GM21717 (cell line): ENCODE measurements around the gene GABRB1.

Experiments
- ATAC-seq: cut with Tn5 transposase; IDR thresholded peaks from one replicate; pipeline ENCODE4 v1.9.1; 2021; ENCODE audit warnings: mild to moderate bottlenecking, moderate library complexity; ENCODE audit not compliant: unreplicated experiment

GABRB1 gene

DNA sequence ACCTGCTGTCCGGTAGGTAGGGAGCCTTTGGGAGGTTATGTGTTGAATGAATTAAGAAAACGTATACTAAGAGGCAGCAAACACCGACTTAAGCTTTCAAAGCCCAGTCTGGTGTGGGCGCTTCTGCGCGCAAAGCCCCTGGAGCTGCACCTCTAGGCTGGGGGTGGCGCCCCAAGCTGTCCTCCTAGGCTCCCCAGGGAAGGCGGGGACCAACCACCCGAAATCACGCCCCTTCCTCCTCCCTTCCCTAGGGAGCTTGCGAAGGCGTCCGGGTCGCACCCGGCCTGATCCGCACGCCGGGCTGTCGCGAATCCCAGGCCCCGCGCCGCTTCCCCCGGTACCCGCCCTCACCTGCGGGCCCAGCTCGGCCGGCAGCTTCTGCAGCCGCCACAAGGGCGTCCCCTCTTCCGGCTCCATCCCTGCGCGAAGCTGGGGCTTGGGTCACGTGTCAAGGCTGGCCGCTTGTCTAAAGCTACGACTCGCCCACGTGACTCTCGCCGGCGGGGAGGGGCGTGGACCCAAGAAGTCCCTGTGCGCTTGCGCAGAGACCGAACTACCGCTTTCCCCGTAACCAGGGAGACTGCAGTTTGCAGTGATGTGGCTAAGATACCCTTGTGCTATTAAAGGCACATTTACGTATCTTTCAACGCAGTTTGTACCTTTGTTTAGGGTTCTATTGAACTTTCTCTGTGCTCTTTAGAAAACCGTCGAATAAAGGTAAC, 432.0 kb downstream of the GABRB1 start, which contains the start of gene COMMD8:
Gene COMMD8, minus strand, starts transcription at position 468 of the 722 bp plus-strand sequence. Its CDS starts 51 bp downstream, at position 417.
- peak; percentile 93 for ATAC-seq

DNA sequence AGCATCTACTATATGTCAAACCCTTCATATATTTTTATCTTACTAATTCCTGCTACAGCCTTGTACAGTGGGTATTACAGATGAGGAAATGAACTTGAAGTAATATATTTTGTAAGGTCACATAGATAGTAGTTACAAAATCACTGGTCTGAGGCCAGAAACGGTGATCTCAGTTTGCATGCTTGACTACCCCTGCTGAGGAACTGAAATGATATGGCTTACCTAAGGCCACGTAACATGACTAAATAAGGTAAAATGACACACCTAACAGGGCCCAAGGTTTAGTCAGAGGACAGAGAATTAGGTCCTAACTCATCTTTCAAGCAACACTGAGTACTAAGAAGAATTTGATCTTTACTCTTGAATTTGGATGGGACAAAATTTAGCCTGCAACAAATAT, 433.6 kb downstream of the GABRB1 start:
- peak; percentile 33 for ATAC-seq

DNA sequence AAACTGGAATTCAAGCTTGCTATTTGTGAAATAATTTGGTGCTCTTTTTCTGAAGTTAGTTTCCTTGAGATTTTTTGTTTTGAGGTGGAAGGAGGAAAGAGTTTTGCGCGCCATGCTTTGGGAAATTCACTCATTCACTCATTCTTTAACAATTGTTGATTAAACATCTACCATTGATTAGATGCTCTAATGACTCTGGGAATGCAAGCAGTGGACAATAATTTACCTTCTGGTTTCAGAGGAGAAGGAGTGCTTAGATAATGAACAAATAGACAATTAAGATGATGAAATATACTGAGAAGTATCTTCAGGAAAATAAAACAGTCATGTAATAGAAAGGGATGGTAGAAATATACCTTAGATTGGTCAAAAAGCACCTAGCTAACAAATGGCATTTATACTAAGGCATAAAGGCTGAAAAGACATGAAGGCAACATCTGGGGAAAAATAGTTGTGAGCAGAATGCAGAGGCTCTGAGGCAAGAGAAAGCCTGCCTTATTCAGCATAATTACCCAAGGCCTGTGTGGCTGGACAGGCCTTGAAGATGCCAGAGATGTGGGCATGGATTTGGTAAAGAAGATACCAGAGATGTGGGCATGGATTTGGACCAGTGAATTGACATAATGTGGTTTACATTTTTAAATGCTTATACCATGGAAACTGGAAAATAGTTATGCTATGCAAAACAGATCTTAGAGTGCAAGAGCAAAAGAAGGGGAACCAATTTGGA, 434.9 kb downstream of the GABRB1 start:
- ATAC-seq, result no peak

DNA sequence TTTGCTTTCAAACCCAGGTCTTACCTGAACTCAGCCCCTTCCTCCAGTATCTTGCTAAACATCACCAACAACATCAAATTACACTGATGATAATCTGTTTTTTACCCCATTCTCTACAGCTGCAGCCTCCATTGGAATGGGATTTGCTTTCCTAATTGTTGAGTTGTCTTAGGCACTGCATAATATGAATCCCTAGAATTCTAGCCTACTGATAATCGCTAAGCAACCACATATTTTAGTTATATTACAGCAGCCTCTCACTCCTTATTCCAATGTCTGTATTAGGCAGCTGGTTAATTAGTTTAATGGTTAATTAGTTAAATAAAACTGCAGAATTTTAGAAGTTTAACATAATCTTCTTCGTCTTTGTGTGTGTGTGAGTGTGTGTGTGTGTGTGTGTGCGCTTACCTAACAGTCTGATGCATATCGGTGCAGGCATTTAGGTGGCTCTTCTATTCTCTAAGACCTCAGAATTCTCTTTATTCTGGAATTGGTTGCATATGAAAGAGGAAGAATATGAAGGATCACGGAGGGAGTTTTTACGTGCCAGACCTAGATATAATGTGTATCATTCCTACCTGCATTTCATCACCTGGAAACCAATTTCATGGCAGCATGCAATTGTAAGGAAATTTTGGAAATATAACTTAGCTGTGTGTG, 437.5 kb downstream of the GABRB1 start:
- ATAC-seq, result no peak

DNA sequence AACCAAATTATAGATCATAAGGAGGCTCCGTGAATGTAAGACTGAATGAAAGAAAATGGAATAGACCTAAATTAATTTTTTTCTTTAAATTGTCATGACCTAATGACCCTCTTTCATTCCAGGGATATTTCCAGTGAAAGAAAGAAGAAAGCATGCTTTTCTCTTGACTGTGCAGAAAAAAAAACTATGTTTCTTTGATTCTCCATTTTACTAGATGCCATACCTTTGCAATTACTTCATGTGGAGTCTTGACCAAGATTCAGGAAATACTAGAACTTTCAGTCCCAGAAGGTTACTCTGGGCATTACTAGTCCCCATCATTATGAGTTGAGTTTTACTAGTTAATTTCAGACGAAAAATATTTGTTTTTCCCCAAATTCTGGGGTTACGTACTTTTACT, 438.6 kb downstream of the GABRB1 start:
- ATAC-seq, result no peak

DNA sequence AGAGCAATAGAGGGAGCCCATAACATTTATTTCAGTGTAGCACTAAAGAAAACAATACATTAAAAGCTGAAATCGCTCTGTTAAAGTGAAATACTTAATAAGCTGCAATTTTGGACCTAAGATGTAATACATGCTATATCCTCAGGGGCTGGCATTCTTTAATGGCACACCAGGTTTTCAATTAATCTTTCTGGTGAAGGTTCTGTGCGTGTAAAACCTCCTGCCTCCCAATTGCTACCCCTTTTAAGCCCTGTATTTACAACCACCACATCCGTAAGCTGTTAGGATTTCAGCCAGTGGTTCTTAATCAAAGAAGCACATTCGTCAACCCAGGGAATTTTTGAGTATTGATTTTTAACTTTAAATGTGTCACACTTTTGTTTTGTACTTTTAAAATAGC, 439.7 kb downstream of the GABRB1 start:
- ATAC-seq, result no peak

DNA sequence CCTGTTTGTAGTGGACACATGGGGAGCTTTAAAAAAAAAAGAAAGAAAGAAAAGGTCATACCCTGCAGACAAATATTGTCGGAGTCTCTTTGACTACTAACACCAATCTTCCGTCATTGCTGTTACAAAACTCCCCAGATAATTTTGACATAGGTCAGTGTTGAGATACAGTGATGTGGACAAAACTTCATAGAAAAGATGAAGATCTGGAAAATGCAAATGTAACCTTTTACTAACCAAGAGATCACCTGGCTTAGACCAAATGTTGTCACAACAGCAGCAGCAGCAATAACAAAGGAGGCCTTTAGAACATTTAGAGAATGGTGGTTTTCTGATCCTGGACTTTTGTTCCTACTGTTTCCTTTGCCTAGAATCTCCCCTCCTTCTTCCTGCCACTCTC, 440.2 kb downstream of the GABRB1 start:
- no peak for ATAC-seq

DNA sequence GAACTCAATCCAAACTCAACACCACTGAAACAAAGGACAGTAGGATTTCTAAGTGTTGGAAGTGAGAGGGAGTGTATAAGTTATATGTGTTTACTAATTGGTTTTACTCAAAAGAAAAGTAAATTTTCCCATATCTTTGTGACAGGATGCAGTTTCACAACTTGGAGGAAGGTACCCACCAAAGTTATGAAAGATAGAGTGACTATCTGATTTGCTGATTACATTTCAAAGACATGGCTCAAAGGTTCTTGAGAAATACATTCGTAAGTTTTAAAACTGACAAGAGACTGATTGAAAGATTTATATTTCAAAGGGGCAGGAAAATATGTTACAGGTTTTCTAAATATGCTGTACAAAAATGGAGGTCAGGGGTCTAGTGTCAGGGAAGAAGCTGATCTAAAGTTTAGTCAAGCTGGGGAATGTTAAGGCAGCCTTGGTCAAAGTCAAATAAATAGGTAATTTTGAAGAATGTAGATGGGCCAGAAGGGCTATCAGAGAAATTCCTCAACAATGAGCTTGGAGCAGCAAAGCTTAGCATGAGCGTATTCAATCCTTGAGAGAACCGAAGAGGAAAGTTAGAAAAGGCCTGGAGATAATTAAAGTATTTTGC, 441.9 kb downstream of the GABRB1 start:
- ATAC-seq, result no peak

DNA sequence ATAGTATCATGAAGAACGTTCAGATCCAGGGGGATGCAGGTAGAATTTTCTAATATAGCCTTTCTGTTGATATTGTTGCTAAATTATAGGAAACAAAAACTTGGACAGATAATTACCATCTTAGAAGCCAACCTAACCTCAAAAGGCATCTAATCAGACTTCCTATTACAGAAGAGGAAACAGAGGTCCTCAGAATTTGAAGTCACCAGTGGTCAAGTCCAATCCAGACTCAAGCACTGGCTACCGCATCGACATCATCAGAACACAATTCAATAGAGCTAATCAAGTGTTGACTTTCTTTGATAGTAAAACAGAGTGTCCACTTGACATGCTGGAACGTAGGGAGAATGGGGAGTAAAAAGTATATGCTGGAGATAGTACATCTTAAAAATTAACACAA, 443.4 kb downstream of the GABRB1 start:
- no peak for ATAC-seq

DNA sequence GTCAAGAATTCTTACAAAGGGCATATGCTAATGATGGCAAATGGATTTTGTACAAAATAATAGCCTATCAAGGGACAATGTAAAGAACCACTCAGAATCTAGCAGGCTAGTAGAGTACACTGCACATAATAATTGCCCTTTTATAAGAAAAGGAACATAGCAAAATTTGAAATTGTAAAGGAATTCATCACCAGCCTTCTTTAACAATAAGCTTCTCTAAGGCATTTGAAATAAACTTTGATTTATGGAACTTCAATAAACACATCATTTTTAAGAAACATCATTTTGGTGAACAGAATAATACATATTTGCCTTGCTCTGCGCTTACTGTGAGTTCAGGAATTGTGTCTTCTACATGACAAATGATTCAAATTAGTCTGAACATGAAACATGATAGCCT, 444.0 kb downstream of the GABRB1 start:
- no peak for ATAC-seq
